ENCODE measurements around the gene SLC16A1. TPM values are rescaled to one million over a fixed set of nuclear protein-coding genes. Genes with fewer than 3 reads are reported as not detected.
A peak's percentile ranks its signal among the peaks of the same experiment; 100 is the strongest.

SLC16A1 gene
- total and polyA plus RNA-seq, 2 donors (not counting 3 experiments of a cell fraction or from before 2014, with no cell fraction given) = 148 to 188 TPM

DNA sequence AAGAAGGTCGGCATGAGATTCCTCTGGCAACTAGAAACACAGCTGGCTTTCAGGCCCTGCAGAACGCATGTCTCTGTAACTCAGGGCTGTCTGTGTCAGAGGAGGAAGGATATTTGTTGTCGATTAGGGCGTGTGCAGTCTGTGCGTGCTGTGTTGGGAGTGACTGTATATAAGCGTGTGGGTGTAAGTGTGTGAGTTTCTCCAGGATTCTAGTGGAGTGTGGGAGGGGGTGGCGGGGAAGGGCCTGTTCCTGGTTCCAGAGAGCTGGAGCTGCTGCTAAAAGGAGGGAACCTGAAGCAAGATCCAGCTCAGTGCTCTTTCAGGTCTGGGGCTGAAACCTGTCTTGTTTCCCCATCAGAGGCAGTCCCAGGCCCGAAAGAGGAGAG, 74.3 kb downstream of the SLC16A1 start:
- Histone ChIP-seq H3K79me2 (ENCODE audit: control insufficient read depth, insufficient read depth, low read length) (no peaks in the 10 kb centered on the region), H3K27ac (ENCODE audit: insufficient read depth, low read depth, low read length) (no peak overlapping the region), H2AFZ (ENCODE audit: low read depth, low read length) (peak overlapping the region; percentile 54), H4K20me1 (replicated peaks; ENCODE audit: control insufficient read depth, extremely low read depth, insufficient read depth, low read length) (no peaks in the 10 kb centered on the region), H3K9ac (replicated peaks; ENCODE audit: extremely low read depth, insufficient read depth, low read length) (no peak overlapping the region), H3K27me3 (ENCODE audit: control insufficient read depth in 2 of 2, insufficient read depth in 2 of 2, low read length in 2 of 2) (no peaks in the 10 kb centered on the region), H3K9me3 (replicated peaks; ENCODE audit: control insufficient read depth, insufficient read depth, low read length) (no peaks in the 10 kb centered on the region), H3K4me1 (ENCODE audit: control insufficient read depth, extremely low read depth, insufficient read depth, low read length) (no peaks in the 10 kb centered on the region), H3K36me3 (ENCODE audit: control insufficient read depth in 2 of 2, extremely low read depth in 1 of 2, insufficient read depth in 2 of 2, low read length in 2 of 2) (no peaks in the 10 kb centered on the region), H3K4me2 (ENCODE audit: insufficient read depth, low read length) (no peak overlapping the region), H3K4me3 (replicated peaks in 1 of 3; ENCODE audit: insufficient read depth in 1 of 3, low read depth in 1 of 3, low read length in 3 of 3) (no peak overlapping the region), H3K9me1 (replicated peaks; ENCODE audit: control insufficient read depth, extremely low read depth, insufficient read depth, low read length) (no peaks in the 10 kb centered on the region)
- dilution Hi-C loops (cut with MboI; ENCODE audit: extremely low pct_ligation_motif_present, low sequenced_read_pairs) (no loop called here), intact Hi-C loops (cut with micrococcal nuclease) (loop anchor here (1.0 to 5.0 kb wide), 6 partner anchors 72 to 584 kb away; no protein-coding TSS in a partner anchor)
- FAIRE-seq = peak; percentile 64
- CTCF ChIA-PET = interaction anchor here (0.7 to 7.0 kb wide), 9 partner anchors 13 to 191 kb away, joined by 3 to 77 read pairs (median 4); partner anchors contain the start of genes LRIG2 and SLC16A1
- BruUV-seq (replicated peaks) = no TSS peak
- TF ChIP-seq FOS (IDR thresholded peaks at IDR 0.05; ENCODE audit: borderline replicate concordance, insufficient read depth, low read length) (no peak), MYC (IDR thresholded peaks at IDR 0.05; ENCODE audit: low read depth, low read length) (no peak), POLR2A (IDR thresholded peaks at IDR 0.05; ENCODE audit: low read depth, low read length) (no peak), EZH2 (IDR thresholded peaks at IDR 0.05; ENCODE audit: borderline replicate concordance, low read depth, low read length, severe bottlenecking) (no peak), JUN (IDR thresholded peaks at IDR 0.05; ENCODE audit: borderline replicate concordance, insufficient read depth, insufficient read length, low read depth) (no peak), GATA2 (IDR thresholded peaks at IDR 0.05; ENCODE audit: insufficient read depth, insufficient read length, low read depth, low read length) (no peak), POLR2AphosphoS5 (IDR thresholded peaks at IDR 0.05; ENCODE audit: insufficient read depth, low read depth, low read length) (no peak)
- TF ChIP-seq, protein P1, sequence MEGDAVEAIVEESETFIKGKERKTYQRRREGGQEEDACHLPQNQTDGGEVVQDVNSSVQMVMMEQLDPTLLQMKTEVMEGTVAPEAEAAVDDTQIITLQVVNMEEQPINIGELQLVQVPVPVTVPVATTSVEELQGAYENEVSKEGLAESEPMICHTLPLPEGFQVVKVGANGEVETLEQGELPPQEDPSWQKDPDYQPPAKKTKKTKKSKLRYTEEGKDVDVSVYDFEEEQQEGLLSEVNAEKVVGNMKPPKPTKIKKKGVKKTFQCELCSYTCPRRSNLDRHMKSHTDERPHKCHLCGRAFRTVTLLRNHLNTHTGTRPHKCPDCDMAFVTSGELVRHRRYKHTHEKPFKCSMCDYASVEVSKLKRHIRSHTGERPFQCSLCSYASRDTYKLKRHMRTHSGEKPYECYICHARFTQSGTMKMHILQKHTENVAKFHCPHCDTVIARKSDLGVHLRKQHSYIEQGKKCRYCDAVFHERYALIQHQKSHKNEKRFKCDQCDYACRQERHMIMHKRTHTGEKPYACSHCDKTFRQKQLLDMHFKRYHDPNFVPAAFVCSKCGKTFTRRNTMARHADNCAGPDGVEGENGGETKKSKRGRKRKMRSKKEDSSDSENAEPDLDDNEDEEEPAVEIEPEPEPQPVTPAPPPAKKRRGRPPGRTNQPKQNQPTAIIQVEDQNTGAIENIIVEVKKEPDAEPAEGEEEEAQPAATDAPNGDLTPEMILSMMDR (IDR thresholded peaks at IDR 0.05; ENCODE audit: extremely low read depth in 1 of 2, insufficient read depth in 1 of 2, low read depth in 1 of 2, low read length in 2 of 2) = no peak
- TF ChIP-seq, protein P2, sequence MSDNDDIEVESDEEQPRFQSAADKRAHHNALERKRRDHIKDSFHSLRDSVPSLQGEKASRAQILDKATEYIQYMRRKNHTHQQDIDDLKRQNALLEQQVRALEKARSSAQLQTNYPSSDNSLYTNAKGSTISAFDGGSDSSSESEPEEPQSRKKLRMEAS (IDR thresholded peaks at IDR 0.05; ENCODE audit: insufficient read depth, insufficient read length) = no peak
- DNase-seq (ENCODE audit: low read depth, low spot score) = no peak
- POLR2A ChIA-PET = no interaction called here

Data from endothelial cell of umbilical vein (primary cell).